HAP-1 (cell line): ENCODE measurements around the gene MYRIP.

Experiments used
- DNase-seq, 2 experiments: peaks; one replicate each; pipeline ENCODE4 v3.0.0-alpha.2; 2016 to 2020; ENCODE audit warnings: low spot score in 2 of 2
- H3K27me3 ChIP-seq: fragments of 250-450 bp; sonication (Bioruptor Pico); 2 replicates; pipeline ENCODE4 v1.5.1; 2020; ENCODE audit warnings: low read depth, mild to moderate bottlenecking, moderate library complexity
- H3K36me3 ChIP-seq: fragments of 250-450 bp; sonication (Bioruptor Pico); replicated peaks from 2 replicates; pipeline ENCODE4 v1.5.1; 2020; ENCODE audit warnings: mild to moderate bottlenecking
- H3K4me1 ChIP-seq: fragments of 250-450 bp; sonication (Bioruptor Pico); 2 replicates; pipeline ENCODE4 v1.5.1; 2020; ENCODE audit warnings: mild to moderate bottlenecking
- H3K4me3 ChIP-seq: fragments of 250-450 bp; sonication (Bioruptor Pico); 2 replicates; pipeline ENCODE4 v1.5.1; 2020; ENCODE audit warnings: mild to moderate bottlenecking, moderate library complexity
- H3K9me3 ChIP-seq: fragments of 250-450 bp; sonication (Bioruptor Pico); 2 replicates; pipeline ENCODE4 v1.5.1; 2020; ENCODE audit warnings: mild to moderate bottlenecking, moderate library complexity
- in situ Hi-C: fragments of 300-500 bp; cut with MboI; formaldehyde crosslinking; loops from 3 replicates; pipeline ENCODE4 v1.14.3; 2020; ENCODE audit warnings: low sequenced_read_pairs, inconsistent platforms, mixed read lengths

MYRIP gene

GRCh38 chr3:40211579-40211978 is 402.2 kb downstream of the MYRIP start:
- no peak for DNase-seq
- no peaks in the 10 kb centered on the region for H3K9me3 ChIP-seq
- no peak overlapping the region for H3K4me3 ChIP-seq
- in situ Hi-C loops: no loop called here
- H3K36me3 ChIP-seq: no peaks in the 10 kb centered on the region
- no peaks in the 10 kb centered on the region for H3K4me1 ChIP-seq
- no peaks in the 10 kb centered on the region for H3K27me3 ChIP-seq

DNA sequence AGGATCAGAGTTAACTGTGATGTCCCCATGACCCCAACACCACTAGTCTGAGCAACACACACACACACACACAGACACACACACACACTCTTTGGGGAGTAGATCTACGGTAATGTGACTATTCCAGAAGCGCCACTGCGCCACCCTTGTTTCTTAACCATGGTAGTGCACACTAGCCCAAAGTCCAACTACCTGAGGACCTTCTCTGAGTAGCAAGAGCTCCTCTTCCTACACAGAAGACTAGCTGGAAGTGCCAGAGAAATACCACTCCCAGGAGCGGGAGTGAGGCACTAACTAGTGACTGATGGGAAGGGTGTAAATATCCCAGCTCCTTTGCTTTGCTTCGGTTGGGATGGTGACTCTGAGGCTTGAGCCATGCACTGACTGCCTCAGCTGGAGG is 404.1 kb downstream of the MYRIP start:
- no peaks in the 10 kb centered on the region for H3K27me3 ChIP-seq
- no peak for DNase-seq
- H3K9me3 ChIP-seq: no peaks in the 10 kb centered on the region
- no peak overlapping the region for H3K4me3 ChIP-seq
- no peaks in the 10 kb centered on the region for H3K36me3 ChIP-seq
- H3K4me1 ChIP-seq: no peaks in the 10 kb centered on the region
- in situ Hi-C loops: no loop called here

GRCh38 chr3:40215015-40215414 is 405.6 kb downstream of the MYRIP start:
- Histone ChIP-seq H3K4me1 (no peaks in the 10 kb centered on the region), H3K9me3 (no peaks in the 10 kb centered on the region), H3K4me3 (no peak overlapping the region), H3K27me3 (no peaks in the 10 kb centered on the region), H3K36me3 (no peaks in the 10 kb centered on the region)
- DNase-seq: no peak
- in situ Hi-C loops: no loop called here

DNA sequence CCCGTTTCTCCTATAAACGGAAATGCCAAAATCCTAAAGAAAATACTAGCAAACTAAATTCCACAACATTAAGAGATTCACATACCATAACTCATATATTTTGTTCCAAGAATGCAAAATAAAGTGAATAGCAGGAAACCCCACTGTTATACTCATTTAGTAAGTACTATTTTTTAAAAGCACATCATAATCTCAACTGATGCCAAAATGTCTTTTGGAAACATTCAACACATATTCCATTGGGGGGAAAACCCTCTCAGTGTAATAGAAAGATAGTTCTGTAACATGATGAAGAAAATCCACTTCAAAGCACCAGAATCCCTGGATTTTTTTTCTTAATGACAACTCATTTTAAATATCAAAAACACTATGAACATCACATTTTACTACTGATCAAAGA is 407.1 kb downstream of the MYRIP start:
- no peak for DNase-seq
- Histone ChIP-seq H3K27me3 (no peaks in the 10 kb centered on the region), H3K36me3 (no peaks in the 10 kb centered on the region), H3K4me3 (no peak overlapping the region), H3K4me1 (no peaks in the 10 kb centered on the region), H3K9me3 (no peaks in the 10 kb centered on the region)
- in situ Hi-C loops: no loop called here

DNA sequence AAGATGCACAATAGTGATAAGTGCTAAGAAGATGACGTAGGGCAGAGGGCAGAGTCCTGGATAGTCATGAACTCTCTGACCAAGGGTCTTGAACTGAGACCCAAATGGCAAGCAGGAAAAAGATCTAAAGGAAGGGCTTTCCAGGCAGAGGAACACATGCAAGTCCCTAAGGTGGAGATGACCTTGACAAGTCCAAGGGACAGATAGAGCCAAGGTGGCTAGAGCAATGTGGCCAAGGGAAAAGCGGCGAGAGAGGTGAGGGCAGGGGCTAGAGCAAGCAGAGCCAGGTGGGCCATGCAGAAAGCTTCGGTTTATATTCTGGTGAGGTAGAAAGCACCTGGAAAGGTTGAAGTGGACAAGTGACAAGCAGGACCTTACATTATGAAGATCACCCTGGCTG is 414.4 kb downstream of the MYRIP start:
- Histone ChIP-seq H3K4me3 (no peak overlapping the region), H3K9me3 (no peaks in the 10 kb centered on the region), H3K36me3 (no peaks in the 10 kb centered on the region), H3K27me3 (no peaks in the 10 kb centered on the region), H3K4me1 (no peaks in the 10 kb centered on the region)
- DNase-seq: no peak
- in situ Hi-C loops: no loop called here

DNA sequence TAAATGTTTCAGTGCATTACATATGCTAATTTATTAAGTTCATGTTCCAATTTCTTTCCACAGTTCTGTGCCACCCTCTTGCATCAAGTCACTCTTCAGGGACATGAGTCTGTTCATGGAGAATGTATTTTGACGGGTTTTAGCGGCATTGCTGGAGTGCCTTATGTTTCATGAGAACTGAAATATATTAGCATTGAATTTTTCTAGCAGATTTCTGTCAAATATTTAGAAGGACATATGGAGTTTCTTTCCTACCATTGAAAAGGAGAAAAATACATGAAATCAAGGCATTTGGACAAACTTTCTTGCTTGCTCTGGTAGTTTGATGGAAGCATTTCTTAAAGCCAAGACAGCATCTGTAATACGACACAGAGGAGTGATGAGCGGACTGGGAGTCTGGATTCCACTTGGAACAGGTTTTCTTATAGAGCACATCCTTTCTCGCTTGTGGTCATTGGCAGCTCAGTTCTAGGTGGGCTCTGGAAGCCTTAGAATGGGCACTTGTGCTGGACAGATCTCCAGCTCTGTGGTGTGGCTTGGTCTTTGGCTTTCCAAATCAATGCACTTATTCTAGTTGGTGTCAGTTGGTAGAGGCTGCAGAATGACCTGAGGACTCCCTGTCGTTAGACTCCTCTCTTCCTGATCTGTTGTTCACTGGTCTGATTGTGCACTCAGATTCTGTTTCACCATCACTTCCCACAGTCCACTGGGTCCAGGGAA is 415.5 kb downstream of the MYRIP start:
- H3K4me3 ChIP-seq: no peak overlapping the region
- no peaks in the 10 kb centered on the region for H3K27me3 ChIP-seq
- H3K4me1 ChIP-seq: no peaks in the 10 kb centered on the region
- no peak for DNase-seq
- H3K9me3 ChIP-seq: no peaks in the 10 kb centered on the region
- in situ Hi-C loops: no loop called here
- H3K36me3 ChIP-seq: no peaks in the 10 kb centered on the region

GRCh38 chr3:40226636-40227035 is 417.2 kb downstream of the MYRIP start:
- H3K27me3 ChIP-seq: no peaks in the 10 kb centered on the region
- H3K4me3 ChIP-seq: no peak overlapping the region
- no peaks in the 10 kb centered on the region for H3K4me1 ChIP-seq
- no peaks in the 10 kb centered on the region for H3K9me3 ChIP-seq
- no peak for DNase-seq
- no peaks in the 10 kb centered on the region for H3K36me3 ChIP-seq
- in situ Hi-C loops: no loop called here

DNA sequence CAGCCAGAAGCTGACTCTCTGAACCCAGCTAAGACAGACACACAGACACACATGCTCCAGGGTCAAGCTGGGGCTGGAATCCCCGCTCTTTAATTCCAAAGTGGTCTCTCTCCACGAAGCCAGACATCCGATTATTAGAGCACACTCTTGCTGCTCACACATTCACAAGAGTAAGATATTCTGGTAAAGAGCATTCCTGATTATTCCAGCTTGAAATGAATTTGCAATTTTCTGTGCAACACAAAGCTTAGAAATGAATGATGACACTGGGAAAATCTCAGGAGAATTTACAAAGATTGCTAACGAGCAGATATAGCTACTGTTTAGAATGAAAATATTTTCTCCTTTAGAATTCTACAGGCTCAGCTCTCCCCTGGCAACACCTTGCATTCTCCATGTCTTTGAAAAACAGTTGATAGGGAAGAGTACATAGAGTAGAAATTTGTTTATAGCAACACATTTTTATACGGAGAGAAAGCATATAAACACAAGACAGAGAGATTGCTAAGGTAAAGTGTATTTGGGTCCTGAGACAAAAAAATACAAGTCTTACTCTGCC is 419.5 kb downstream of the MYRIP start:
- in situ Hi-C loops: no loop called here
- Histone ChIP-seq H3K9me3 (no peaks in the 10 kb centered on the region), H3K36me3 (no peaks in the 10 kb centered on the region), H3K4me3 (no peak overlapping the region), H3K4me1 (no peaks in the 10 kb centered on the region), H3K27me3 (no peaks in the 10 kb centered on the region)
- no peak for DNase-seq

GRCh38 chr3:40229386-40229785 is 420.0 kb downstream of the MYRIP start:
- in situ Hi-C loops: no loop called here
- no peaks in the 10 kb centered on the region for H3K27me3 ChIP-seq
- no peak for DNase-seq

GRCh38 chr3:40229963-40230362 is 420.6 kb downstream of the MYRIP start:
- DNase-seq: no peak
- Histone ChIP-seq H3K36me3 (no peaks in the 10 kb centered on the region), H3K4me1 (no peaks in the 10 kb centered on the region), H3K27me3 (no peaks in the 10 kb centered on the region), H3K9me3 (no peaks in the 10 kb centered on the region), H3K4me3 (no peak overlapping the region)
- in situ Hi-C loops: no loop called here

More at GRCh38 chr3:40229386-40229785, 420.0 kb downstream of the MYRIP start:
- Histone ChIP-seq H3K4me3 (no peak overlapping the region), H3K36me3 (no peaks in the 10 kb centered on the region), H3K9me3 (no peaks in the 10 kb centered on the region), H3K4me1 (no peaks in the 10 kb centered on the region)

DNA sequence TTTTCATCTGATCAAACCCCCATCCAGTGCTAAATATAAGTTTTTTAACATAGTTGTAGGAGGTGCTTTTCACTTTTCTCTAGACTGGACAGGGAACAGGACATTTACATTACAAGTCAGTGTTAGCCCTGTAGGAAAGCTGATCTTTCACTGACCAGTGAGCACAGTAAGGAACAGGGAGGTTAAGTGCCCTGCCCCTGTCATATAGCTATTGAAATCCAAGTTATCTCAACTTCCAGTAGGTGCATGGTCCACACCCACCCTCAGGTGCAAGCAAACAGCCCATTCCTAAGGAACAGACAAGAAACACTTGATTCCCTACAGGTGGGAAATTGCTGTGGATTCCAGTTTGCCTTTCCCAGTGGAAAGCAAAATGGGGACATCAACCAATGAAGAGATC is 421.0 kb downstream of the MYRIP start:
- Histone ChIP-seq H3K27me3 (no peaks in the 10 kb centered on the region), H3K36me3 (no peaks in the 10 kb centered on the region), H3K4me1 (no peaks in the 10 kb centered on the region), H3K9me3 (no peaks in the 10 kb centered on the region), H3K4me3 (no peak overlapping the region)
- in situ Hi-C loops: no loop called here
- no peak for DNase-seq

DNA sequence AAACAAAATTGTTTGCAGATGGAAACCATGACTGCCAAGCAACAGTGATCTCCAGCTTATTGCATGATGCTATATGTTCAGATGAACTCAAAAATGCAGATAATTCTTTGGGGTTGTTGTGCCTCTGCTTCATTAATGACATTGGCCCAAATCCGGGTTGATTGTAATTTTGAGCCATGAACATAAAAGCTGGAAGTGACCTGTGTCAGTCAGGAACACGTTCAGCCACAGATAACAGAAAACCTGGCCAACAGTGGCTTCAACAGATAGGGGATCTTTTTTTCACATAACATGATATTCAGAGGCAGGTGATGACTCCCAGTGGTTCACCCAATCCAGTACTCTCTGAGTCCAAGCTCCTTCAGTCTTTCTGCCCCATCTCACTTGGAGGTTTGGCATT is 423.2 kb downstream of the MYRIP start:
- Histone ChIP-seq H3K9me3 (no peaks in the 10 kb centered on the region), H3K36me3 (no peaks in the 10 kb centered on the region), H3K4me1 (no peaks in the 10 kb centered on the region), H3K4me3 (no peak overlapping the region), H3K27me3 (no peaks in the 10 kb centered on the region)
- DNase-seq: no peak
- in situ Hi-C loops: no loop called here

- Histone ChIP-seq H3K4me3 (no peak overlapping the region), H3K27me3 (no peaks in the 10 kb centered on the region), H3K4me1 (peaks cover 3% of the 10 kb centered on the region; the same call in 1 of the 2 replicates), H3K36me3 (no peaks in the 10 kb centered on the region), H3K9me3 (no peaks in the 10 kb centered on the region)
- DNase-seq: no peak
- in situ Hi-C loops: no loop called here
Measured at GRCh38 chr3:40237159-40237558, 427.8 kb downstream of the MYRIP start.

GRCh38 chr3:40237889-40238571 is 428.6 kb downstream of the MYRIP start:
- no peaks in the 10 kb centered on the region for H3K27me3 ChIP-seq
- peak; percentile 56 to 64 for DNase-seq
- in situ Hi-C loops: no loop called here
- peaks cover 3% of the 10 kb centered on the region; the same call in 1 of the 2 replicates for H3K4me1 ChIP-seq
- no peaks in the 10 kb centered on the region for H3K36me3 ChIP-seq
- no peak overlapping the region for H3K4me3 ChIP-seq
- H3K9me3 ChIP-seq: no peaks in the 10 kb centered on the region
